H1 (cell line): ENCODE results near the gene CPEB1. TPM values are rescaled to one million over a fixed set of nuclear protein-coding genes. Genes with fewer than 3 reads are reported as not detected.

Experiments
- CTCF ChIA-PET: fragments of 300-600 bp; sonication (Branson Sonifier 250); formaldehyde crosslinking; loops from one replicate; lab custom pipeline; 2021; ENCODE audit not compliant: partially characterized antibody; lab: Charles Lee
- POLR2A ChIA-PET: fragments of 300-600 bp; sonication (Branson Sonifier 250); formaldehyde crosslinking; loops from one replicate; lab custom pipeline; 2021; ENCODE audit warnings: inconsistent platforms; ENCODE audit not compliant: partially characterized antibody; lab: Charles Lee
- DNase-seq, 2 experiments: peaks; one replicate each; pipeline versions ENCODE4 v3.0.0 to v3.0.0-alpha.2; 2010 to 2022; ENCODE audit warnings: low spot score in 2 of 2, low read depth in 1 of 2, mixed read lengths in 1 of 2
- FAIRE-seq: peaks from 2 replicates; lab custom pipeline; 2011; peaks lifted over from hg19 to GRCh38; lab: Jason Lieb, UNC
- H2AFZ ChIP-seq: 2 replicates; pipeline ENCODE4 v1.8.1; 2012; ENCODE audit warnings: low read length, inconsistent platforms
- H2AK5ac ChIP-seq: 2 replicates; pipeline ENCODE4 v1.6.1; 2013; ENCODE audit warnings: low read depth, low read length
- H2BK120ac ChIP-seq: replicated peaks from 2 replicates; pipeline ENCODE3; 2013; ENCODE audit warnings: low read depth, low read length, inconsistent platforms
- H2BK12ac ChIP-seq: 2 replicates; pipeline ENCODE4 v1.6.1; 2013; ENCODE audit warnings: low read depth, low read length
- H2BK15ac ChIP-seq: 2 replicates; pipeline ENCODE4 v1.6.1; 2013; ENCODE audit warnings: low read length
- H2BK20ac ChIP-seq: 2 replicates; pipeline ENCODE4 v1.6.1; 2013; ENCODE audit warnings: low read length
- H2BK5ac ChIP-seq: 2 replicates; pipeline ENCODE4 v1.6.1; 2013; ENCODE audit warnings: low read depth, low read length
- H3K14ac ChIP-seq: 2 replicates; pipeline ENCODE4 v1.6.1; 2013; ENCODE audit warnings: inconsistent platforms; ENCODE audit not compliant: insufficient read length
- H3K18ac ChIP-seq: 2 replicates; pipeline ENCODE4 v1.6.1; 2013; ENCODE audit warnings: low read length; ENCODE audit errors: extremely low read depth
- H3K23ac ChIP-seq: 2 replicates; pipeline ENCODE4 v1.6.1; 2013; ENCODE audit warnings: inconsistent platforms; ENCODE audit not compliant: insufficient read length
- H3K23me2 ChIP-seq: 2 replicates; pipeline ENCODE4 v1.6.1; 2013; ENCODE audit warnings: low read depth, low read length
- H3K27ac ChIP-seq: 2 replicates; pipeline ENCODE4 v1.6.1; 2011; ENCODE audit warnings: low read depth, low read length, inconsistent platforms
- H3K27me3 ChIP-seq, 4 experiments: replicated peaks in 1 of 4; 1 replicate in 1 of 4; 2 replicates in 3 of 4; pipeline versions ENCODE4 v1.6.1 to v1.8.1; 2011 to 2013; ENCODE audit warnings: low read length in 3 of 4, mild to moderate bottlenecking in 3 of 4, inconsistent platforms in 2 of 4, mixed read lengths in 2 of 4, moderate library complexity in 1 of 4; ENCODE audit not compliant: control insufficient read depth in 3 of 4, insufficient read depth in 3 of 4; ENCODE audit errors: extremely low read depth in 1 of 4
- H3K36me3 ChIP-seq, 4 experiments: 2 replicates each; pipeline versions ENCODE4 v1.6.1 to v1.8.1; 2011 to 2013; ENCODE audit warnings: mild to moderate bottlenecking in 4 of 4, low read length in 3 of 4, moderate library complexity in 2 of 4, control low read depth in 1 of 4, inconsistent platforms in 1 of 4; ENCODE audit not compliant: insufficient read depth in 4 of 4, control insufficient read depth in 2 of 4
- H3K4ac ChIP-seq: replicated peaks from 2 replicates; pipeline ENCODE3; 2013; ENCODE audit warnings: low read length, low read depth, mixed read lengths, inconsistent platforms; ENCODE audit not compliant: insufficient read length
- H3K4me1 ChIP-seq, 4 experiments: replicated peaks in 1 of 4; 1 replicate in 1 of 4; 2 replicates in 3 of 4; pipeline versions ENCODE4 v1.6.1 to v1.8.1; 2011 to 2013; ENCODE audit warnings: low read length in 3 of 4, inconsistent platforms in 2 of 4, mixed read lengths in 1 of 4; ENCODE audit not compliant: insufficient read depth in 4 of 4, control insufficient read depth in 3 of 4
- H3K4me2 ChIP-seq, 2 experiments: 2 replicates each; pipeline versions ENCODE4 v1.6.1 to v1.8.1; 2011 to 2013; ENCODE audit warnings: low read depth in 2 of 2, low read length in 2 of 2, control low read depth in 1 of 2, inconsistent platforms in 1 of 2, mild to moderate bottlenecking in 1 of 2; ENCODE audit not compliant: insufficient read depth in 1 of 2
- H3K4me3 ChIP-seq, 4 experiments: fragments of 200-600, 300-600 bp in 1 of 4; sonication (generic), shearing (Covaris generic), sonication (Bioruptor Twin) in 1 of 4; 2 replicates each; pipeline versions ENCODE4 v1.5.1 to v1.8.1; 2011 to 2016; ENCODE audit warnings: low read length in 4 of 4, low read depth in 3 of 4, control low read depth in 2 of 4, inconsistent platforms in 2 of 4, mild to moderate bottlenecking in 2 of 4, mixed read lengths in 1 of 4, moderate library complexity in 1 of 4; ENCODE audit not compliant: insufficient read depth in 2 of 4; ENCODE audit errors: extremely low read depth in 1 of 4
- H3K56ac ChIP-seq: replicated peaks from 2 replicates; pipeline ENCODE3; 2013; ENCODE audit warnings: low read depth, mild to moderate bottlenecking, mixed read lengths, low read length, inconsistent platforms; ENCODE audit not compliant: insufficient read length
- H3K79me1 ChIP-seq: 2 replicates; pipeline ENCODE4 v1.6.1; 2013; ENCODE audit warnings: low read depth, low read length, control low read depth
- H3K79me2 ChIP-seq, 2 experiments: 2 replicates each; pipeline versions ENCODE4 v1.6.1 to v1.8.1; 2012 to 2013; ENCODE audit warnings: low read length in 2 of 2, mild to moderate bottlenecking in 2 of 2, inconsistent platforms in 1 of 2; ENCODE audit not compliant: insufficient read depth in 2 of 2, control insufficient read depth in 1 of 2
- H3K9ac ChIP-seq, 4 experiments: replicated peaks in 1 of 4; 1 replicate in 1 of 4; 2 replicates in 3 of 4; pipeline versions ENCODE4 v1.6.1 to v1.8.1; 2011 to 2013; ENCODE audit warnings: low read depth in 3 of 4, low read length in 3 of 4, control low read depth in 2 of 4, mild to moderate bottlenecking in 2 of 4, moderate library complexity in 2 of 4, inconsistent platforms in 1 of 4; ENCODE audit errors: extremely low read depth in 1 of 4
- H3K9me3 ChIP-seq, 2 experiments: 2 replicates each; pipeline versions ENCODE4 v1.6.1 to v1.8.1; 2012 to 2013; ENCODE audit warnings: mild to moderate bottlenecking in 2 of 2, moderate library complexity in 2 of 2, control low read depth in 1 of 2, inconsistent platforms in 1 of 2, low read depth in 1 of 2, low read length in 1 of 2, mixed read lengths in 1 of 2; ENCODE audit not compliant: insufficient read depth in 2 of 2
- H4K20me1 ChIP-seq, 2 experiments: replicated peaks in 1 of 2; 2 replicates each; pipeline versions ENCODE3 to v1.8.1; 2011 to 2013; ENCODE audit warnings: inconsistent platforms in 2 of 2, low read length in 2 of 2, mild to moderate bottlenecking in 1 of 2; ENCODE audit not compliant: insufficient read depth in 2 of 2, control insufficient read depth in 1 of 2
- H4K5ac ChIP-seq: 2 replicates; pipeline ENCODE4 v1.6.1; 2013; ENCODE audit warnings: low read length, low read depth, mixed read lengths, inconsistent platforms; ENCODE audit not compliant: insufficient read length
- H4K8ac ChIP-seq: 2 replicates; pipeline ENCODE4 v1.8.0; 2013; ENCODE audit warnings: mild to moderate bottlenecking, moderate library complexity, low read length, inconsistent platforms; ENCODE audit not compliant: insufficient read depth; ENCODE audit errors: extremely low read depth
- H4K91ac ChIP-seq: replicated peaks from 2 replicates; pipeline ENCODE3; 2013; ENCODE audit warnings: low read length, mixed read lengths, inconsistent platforms; ENCODE audit not compliant: insufficient read length
- CEBPB ChIP-seq: IDR thresholded peaks from 2 replicates; pipeline ENCODE4 v1.6.1; 2012; ENCODE audit warnings: low read depth, low read length
- KDM4A ChIP-seq: IDR thresholded peaks from one replicate; pipeline ENCODE4 v1.7.1; 2012; ENCODE audit warnings: low read depth, mild to moderate bottlenecking, moderate library complexity, low read length, inconsistent platforms; ENCODE audit not compliant: severe bottlenecking
- POU5F1 ChIP-seq: IDR thresholded peaks from 2 replicates; pipeline ENCODE4 v1.6.1; 2011; ENCODE audit warnings: low read depth, mild to moderate bottlenecking, low read length, moderate library complexity
- SIX5 ChIP-seq: IDR thresholded peaks from 2 replicates; pipeline ENCODE4 v1.6.1; 2011; ENCODE audit warnings: mild to moderate bottlenecking, low read depth, low read length
- SP4 ChIP-seq: IDR thresholded peaks from 2 replicates; pipeline ENCODE4 v1.6.1; 2012; ENCODE audit warnings: low read length, inconsistent platforms
- SRF ChIP-seq: IDR thresholded peaks from 2 replicates; pipeline ENCODE4 v1.6.1; 2011; ENCODE audit warnings: mild to moderate bottlenecking, low read depth, low read length, moderate library complexity
- TBP ChIP-seq: IDR thresholded peaks from 2 replicates; pipeline ENCODE4 v1.6.1; 2011; ENCODE audit warnings: low read depth, low read length, improper control_type of control experiment
- TEAD4 ChIP-seq: IDR thresholded peaks from 2 replicates; pipeline ENCODE4 v1.6.1; 2012; ENCODE audit warnings: low read depth, low read length, inconsistent platforms, mixed read lengths
- WGBS, 2 experiments: shearing (Covaris generic) in 1 of 2; methylation state at CpG; one replicate each; pipeline versions ENCODE4 v1.1.6 to v1.1.7; 2013 to 2015; ENCODE audit warnings: low lambda C conversion rate in 2 of 2, mixed read lengths in 2 of 2, inconsistent platforms in 1 of 2, low coverage in 1 of 2, missing lambda C conversion rate in 1 of 2; ENCODE audit not compliant: insufficient replicate concordance in 2 of 2, insufficient coverage in 1 of 2, insufficient read length in 1 of 2; ENCODE audit errors: extremely low coverage in 1 of 2, missing lambda C conversion rate in 1 of 2; 5-methylcytosine and 5-hydroxymethylcytosine counted together
- polyA plus RNA-seq, 7 experiments: library from polyadenylated mRNA; depleted of rRNA in 3 of 7; stranded (reverse) in 5 of 7; unstranded in 2 of 7; fragments of >200 nt in 5 of 7; fragments of 200-250 nt in 2 of 7; gene quantifications; 1 replicate in 5 of 7; 2 replicates in 1 of 7; 4 replicates in 1 of 7; pipeline versions ENCODE4 v1.2.1 to v1.2.3, GENCODE V29; 2011 to 2013; ENCODE audit warnings: missing spikeins in 2 of 7, mixed read lengths in 2 of 7
- total RNA-seq: library from RNA; stranded (reverse); fragmentation: NEBNext Ultra II Directional; extraction: Animal tissue kit (Norgen Biotek cat#: 25700); gene quantifications from 2 replicates; pipeline ENCODE4 v1.2.1, GENCODE V29; 2021

CPEB1 gene
- total and polyA plus RNA-seq, 2 of the 8 experiments (the other 6 are each of a cell fraction or from before 2014, with no cell fraction given): 4.4 to 4.5 TPM

DNA sequence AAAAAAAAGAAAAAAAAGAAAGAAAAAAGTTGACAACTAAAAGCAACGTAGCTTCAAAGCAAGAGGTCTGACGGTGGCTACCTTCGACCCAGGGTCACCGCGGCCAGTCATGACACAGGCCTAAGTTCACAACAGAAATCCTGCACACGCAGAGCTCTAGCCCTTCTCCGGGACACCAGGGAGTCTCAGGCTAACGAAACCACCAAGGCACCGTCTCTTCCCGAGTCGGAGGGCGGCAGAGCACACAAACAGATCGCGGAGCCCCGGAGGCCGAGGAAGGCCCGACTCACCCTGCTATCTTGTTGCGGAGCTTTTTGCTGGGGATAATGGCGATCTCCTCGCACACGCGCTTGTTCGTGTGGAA is 107.5 kb downstream of the CPEB1 start:
- Histone ChIP-seq H2BK5ac (peak overlapping the region; percentile 88), H3K79me2 (peaks cover 10 to 35% of the 10 kb centered on the region in 2 experiments), H3K9me3 (no peaks in the 10 kb centered on the region), H3K18ac (peak overlapping the region; percentile 64), H4K91ac (peak overlapping the region; percentile 6), H3K79me1 (0 out of 2 replicates have a peak, but pooled peaks cover 5% of the 10 kb centered on the region), H3K27ac (peak overlapping the region; percentile 90)
- WGBS, 2 experiments: 1% methylated on average over 23 of the region's 23 CpGs; no CpG with 5 or more reads in 1 of the 2 experiments
- TF ChIP-seq KDM4A (peak; percentile 8), SRF (no peak), SIX5 (peak; percentile 11; the same call in 1 of the 2 replicates), POU5F1 (no peak), TBP (no peak), TEAD4 (no peak), SP4 (no peak), CEBPB (no peak)
- TF ChIP-seq, all 59 proteins: peak for 2
- Histone ChIP-seq H4K8ac (peak overlapping the region; percentile 95; the same call in 1 of the 2 replicates), H3K4me3 (peak overlapping the region; percentile 96 to 100 (median 98)), H3K36me3 (peaks cover 25 to 50% (median 36%) of the 10 kb centered on the region in 4 experiments), H3K4ac (no peak overlapping the region), H3K23ac (no peak overlapping the region), H2BK15ac (no peak overlapping the region), H2BK12ac (no peak overlapping the region), H3K9ac (peak overlapping the region; percentile 96 to 98 (median 97)), H3K14ac (peak overlapping the region; percentile 68), H3K4me1 (peaks cover 5 to 24% (median 13%) of the 10 kb centered on the region in 4 experiments; a peak in 6 of 7 replicates), H2AFZ (no peak overlapping the region), H3K56ac (peak overlapping the region; percentile 16), H2BK20ac (no peak overlapping the region), H4K5ac (peak overlapping the region; percentile 82), H3K27me3 (no peaks in the 10 kb centered on the region), H4K20me1 (peaks cover 16 to 24% of the 10 kb centered on the region in 2 experiments), H2AK5ac (peak overlapping the region; percentile 44), H2BK120ac (no peak overlapping the region), H3K23me2 (peaks cover 14% of the 10 kb centered on the region), H3K4me2 (peak overlapping the region; percentile 65 to 93)
- POLR2A ChIA-PET: interaction anchor here (0.7 to 8.4 kb wide), 31 partner anchors 9 to 472 kb away, joined by 3 to 125 read pairs (median 6); partner anchors contain the start of genes C15orf40, CPEB1 and WHAMM
- FAIRE-seq: no peak
- DNase-seq: no peak
- CTCF ChIA-PET: interaction anchor here (0.7 to 6.7 kb wide), 8 partner anchors 9 to 213 kb away, joined by 3 to 54 read pairs (median 3); partner anchors contain the start of gene CPEB1
